HEK293T (cell line): ENCODE measurements around the gene CGNL1.

Experiments used
- ARNT ChIP-seq: fragments of 450-650 bp; IDR thresholded peaks from 2 replicates; pipeline ENCODE4 v1.6.1; 2017; ENCODE audit warnings: mild to moderate bottlenecking
- ELF4 ChIP-seq: fragments of 450-650 bp; IDR thresholded peaks from 2 replicates; pipeline ENCODE4 v1.6.1; 2017; ENCODE audit warnings: antibody characterized with exemption
- FOXA1 ChIP-seq: fragments of 450-650 bp; IDR thresholded peaks from 2 replicates; pipeline ENCODE4 v1.6.1; 2016; ENCODE audit warnings: mild to moderate bottlenecking
- FOXM1 ChIP-seq: fragments of 450-650 bp; IDR thresholded peaks from 2 replicates; pipeline ENCODE4 v1.6.1; 2017; ENCODE audit warnings: mild to moderate bottlenecking, borderline replicate concordance
- HDGF ChIP-seq: fragments of 450-650 bp; IDR thresholded peaks from 2 replicates; pipeline ENCODE4 v1.6.1; 2017; ENCODE audit warnings: antibody characterized with exemption, borderline replicate concordance
- SP1 ChIP-seq: fragments of 450-650 bp; IDR thresholded peaks from 2 replicates; pipeline ENCODE4 v1.6.1; 2017
- TARDBP ChIP-seq: fragments of 450-650 bp; IDR thresholded peaks from 2 replicates; pipeline ENCODE4 v1.6.1; 2016
- ZNF384 ChIP-seq: fragments of 450-650 bp; IDR thresholded peaks from 2 replicates; pipeline ENCODE4 v1.6.1; 2016

DNA sequence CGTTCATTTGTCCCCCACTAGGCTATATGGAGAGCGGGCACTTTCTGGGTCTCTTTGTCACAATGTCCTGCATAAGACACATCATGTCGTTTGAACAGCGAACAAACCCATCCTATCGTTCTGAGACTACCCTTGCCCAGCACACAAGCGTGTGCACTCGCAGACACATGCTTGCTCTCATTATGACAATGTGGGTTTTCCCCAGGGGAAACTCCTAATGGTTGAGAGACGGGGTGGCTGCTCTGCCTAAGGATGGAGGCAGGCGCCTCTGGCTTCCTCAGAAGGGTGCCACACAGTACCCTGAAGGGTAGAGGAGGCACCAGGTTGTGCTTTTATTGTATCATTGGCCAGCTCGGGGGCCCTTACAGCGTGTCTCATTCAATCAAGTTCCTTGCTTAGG, 164.4 kb downstream of the CGNL1 start:
- TF ChIP-seq FOXA1 (no peak), TARDBP (no peak), HDGF (no peak), ZNF384 (no peak), ARNT (no peak), FOXM1 (no peak), ELF4 (no peak), SP1 (no peak)
